ENCODE measurements around the gene AOPEP.

Gene AOPEP

DNA sequence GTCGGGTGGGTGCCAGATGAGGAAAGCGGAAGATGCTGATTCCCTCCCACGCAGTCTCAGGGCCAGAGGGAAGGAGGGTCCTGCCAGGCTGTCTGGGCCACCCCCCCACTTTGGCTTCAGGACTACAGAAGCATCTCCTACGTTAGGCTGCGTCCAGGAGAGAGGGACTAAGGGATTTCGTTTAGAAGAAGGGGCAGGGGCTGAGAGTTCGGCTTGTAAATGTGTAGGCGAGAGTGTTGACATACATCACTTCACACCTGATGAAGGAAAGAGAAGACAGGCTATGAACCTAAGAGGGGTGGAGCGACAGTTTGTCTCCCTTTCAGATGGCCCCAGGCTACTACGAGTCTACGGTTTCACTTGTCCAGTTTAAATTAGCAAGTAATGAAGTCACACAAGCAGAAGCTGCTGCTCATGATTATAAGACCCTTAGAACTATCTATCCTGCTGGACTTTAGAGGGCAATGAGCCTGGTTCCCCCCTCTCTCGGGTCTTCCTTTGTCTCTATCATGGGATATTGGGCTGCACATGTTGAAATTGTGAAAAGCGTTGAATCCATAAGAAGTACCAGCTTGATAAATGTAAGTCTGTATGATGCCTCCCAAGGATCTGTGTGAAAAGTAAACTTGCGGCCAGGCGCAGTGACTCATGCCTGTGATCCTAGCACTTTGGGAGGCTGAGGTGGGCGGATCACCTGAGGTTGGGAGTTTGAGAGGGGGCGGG lies 193.0 kb downstream of the AOPEP start:
- no peak overlapping the region for H3K4me3 ChIP-seq (ENCODE audit: low read depth, low read length)
- DNase-seq (ENCODE audit: low read depth) = no peak

DNA sequence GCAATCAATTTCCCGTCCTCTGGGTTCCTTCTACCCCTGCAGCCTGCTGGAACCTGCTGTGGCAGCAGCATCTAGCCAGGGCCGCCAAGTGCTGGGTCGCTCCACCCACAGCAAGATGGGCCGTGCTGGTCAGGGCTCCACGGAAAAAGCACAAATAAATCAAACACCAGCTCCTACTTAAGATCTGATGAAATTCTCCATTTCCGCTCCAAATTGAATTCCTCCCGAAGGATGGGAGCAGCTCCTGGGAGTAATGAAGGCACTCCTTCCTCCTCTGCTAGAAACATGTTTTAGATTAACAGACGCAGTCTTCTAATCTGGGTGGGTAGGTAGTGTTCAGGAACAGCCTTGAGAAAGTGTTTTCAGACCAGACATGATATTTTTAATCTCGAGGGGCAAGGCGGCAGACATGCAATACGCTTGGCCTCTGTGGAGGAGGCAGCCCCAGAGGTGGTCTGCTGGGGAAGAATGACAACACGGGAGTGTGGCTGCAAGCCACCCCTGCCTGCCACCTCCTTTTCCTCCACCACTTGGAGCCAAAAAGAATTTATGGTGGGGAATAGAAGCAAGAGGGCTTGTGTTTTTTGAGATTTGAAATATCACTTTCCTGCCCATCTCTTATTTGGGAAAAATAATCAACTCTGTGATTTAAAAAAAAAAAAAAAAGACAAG lies 194.1 kb downstream of the AOPEP start:
- peak; percentile 45 for DNase-seq (ENCODE audit: low read depth)

DNA sequence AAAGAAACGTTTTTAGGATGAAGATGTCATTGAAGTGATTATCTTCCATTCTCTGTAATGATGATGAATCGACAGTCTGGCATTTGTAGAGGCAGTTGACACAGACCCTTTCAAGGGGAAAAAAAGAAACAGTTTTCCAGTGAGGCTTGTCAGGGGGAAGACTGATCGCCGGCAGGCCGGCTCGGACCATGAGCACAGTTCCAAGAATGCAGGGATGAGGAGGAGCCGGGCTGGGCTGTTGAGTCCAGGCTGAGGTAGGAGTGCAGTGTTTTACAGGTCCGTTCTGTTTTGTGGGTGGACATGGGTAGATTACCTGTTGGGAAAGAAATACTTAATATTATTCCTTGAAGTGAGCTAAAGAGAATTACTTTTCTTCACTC lies 194.6 kb downstream of the AOPEP start:
- peak overlapping the region; percentile 3 for H3K4me3 ChIP-seq (ENCODE audit: low read depth, low read length)

More for the DNA sequence above, 194.1 kb downstream of the AOPEP start:
- no peak overlapping the region for H3K4me3 ChIP-seq (ENCODE audit: low read depth, low read length)

DNA sequence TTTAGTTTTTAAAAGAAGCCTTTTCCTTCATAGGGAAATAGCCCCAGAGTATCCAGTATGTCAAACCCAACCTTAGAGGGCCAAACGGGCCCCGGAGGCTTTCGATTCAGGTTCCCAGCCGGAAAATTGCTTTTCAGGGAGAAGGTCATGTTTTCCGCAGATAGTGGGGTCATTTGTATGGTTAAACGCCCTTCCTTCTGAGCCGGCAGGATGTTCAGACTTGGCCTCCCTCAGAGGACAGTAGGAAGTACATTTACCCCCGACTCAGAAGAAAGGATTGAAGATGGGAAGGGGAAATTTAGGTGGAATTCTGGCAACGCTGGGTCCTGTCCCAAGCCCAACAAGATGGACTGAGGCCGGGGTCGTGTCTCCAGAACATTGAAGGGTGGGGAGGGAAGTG lies 195.2 kb downstream of the AOPEP start:
- DNase-seq (ENCODE audit: low read depth) = no peak

More for the DNA sequence above, 194.6 kb downstream of the AOPEP start:
- no peak for DNase-seq (ENCODE audit: low read depth)

DNA sequence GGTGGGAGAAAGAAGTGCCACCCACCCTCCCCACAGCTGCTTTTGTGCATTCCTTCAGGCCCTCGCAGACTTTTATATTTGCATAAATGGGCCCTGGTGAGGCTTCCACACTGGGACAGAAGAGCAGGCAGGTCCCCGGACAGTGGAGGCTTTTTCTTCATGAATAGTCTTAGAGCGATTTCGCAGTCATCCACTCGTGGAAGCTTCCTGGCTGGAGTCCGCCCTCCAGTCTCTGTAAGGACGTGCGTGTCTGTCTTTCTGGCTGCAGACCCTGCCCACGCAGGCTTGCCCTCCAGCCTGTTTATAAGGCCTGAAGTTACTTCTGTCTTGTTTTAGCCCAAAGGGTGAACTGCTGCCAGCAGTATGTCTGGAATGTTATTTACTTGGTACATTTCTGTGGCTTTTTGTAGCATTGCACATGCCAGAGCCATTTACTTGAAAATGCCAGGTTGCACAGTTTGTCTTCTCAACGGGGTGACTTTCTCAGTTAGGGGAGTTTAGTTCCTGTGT lies 195.7 kb downstream of the AOPEP start:
- DNase-seq (ENCODE audit: low read depth) = peak; percentile 86
- H3K4me3 ChIP-seq (ENCODE audit: low read depth, low read length) = no peak overlapping the region

More for the DNA sequence above, 195.2 kb downstream of the AOPEP start:
- H3K4me3 ChIP-seq (ENCODE audit: low read depth, low read length) = peak overlapping the region; percentile 5

DNA sequence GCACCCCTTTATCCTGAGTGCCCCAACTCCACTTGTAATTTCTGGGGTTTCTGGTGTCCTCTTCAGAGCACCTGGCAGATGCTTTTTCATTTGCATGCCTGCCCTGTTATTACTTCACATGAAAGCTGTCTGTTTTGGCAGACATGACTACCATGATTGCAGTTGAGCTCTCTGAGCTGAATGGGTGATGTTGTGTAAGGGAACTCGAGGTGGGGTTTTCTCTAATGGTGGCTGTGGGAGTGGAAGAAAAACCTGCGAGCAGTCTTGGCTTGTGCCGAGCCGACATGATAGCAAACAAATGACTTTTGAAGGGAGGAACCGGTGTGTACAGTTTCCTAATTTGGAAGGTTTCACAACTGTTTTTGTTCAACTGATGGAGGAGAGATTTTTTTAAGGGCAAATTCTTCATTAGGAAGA lies 196.2 kb downstream of the AOPEP start:
- H3K4me3 ChIP-seq (ENCODE audit: low read depth, low read length) = no peak overlapping the region
- DNase-seq (ENCODE audit: low read depth) = no peak

DNA sequence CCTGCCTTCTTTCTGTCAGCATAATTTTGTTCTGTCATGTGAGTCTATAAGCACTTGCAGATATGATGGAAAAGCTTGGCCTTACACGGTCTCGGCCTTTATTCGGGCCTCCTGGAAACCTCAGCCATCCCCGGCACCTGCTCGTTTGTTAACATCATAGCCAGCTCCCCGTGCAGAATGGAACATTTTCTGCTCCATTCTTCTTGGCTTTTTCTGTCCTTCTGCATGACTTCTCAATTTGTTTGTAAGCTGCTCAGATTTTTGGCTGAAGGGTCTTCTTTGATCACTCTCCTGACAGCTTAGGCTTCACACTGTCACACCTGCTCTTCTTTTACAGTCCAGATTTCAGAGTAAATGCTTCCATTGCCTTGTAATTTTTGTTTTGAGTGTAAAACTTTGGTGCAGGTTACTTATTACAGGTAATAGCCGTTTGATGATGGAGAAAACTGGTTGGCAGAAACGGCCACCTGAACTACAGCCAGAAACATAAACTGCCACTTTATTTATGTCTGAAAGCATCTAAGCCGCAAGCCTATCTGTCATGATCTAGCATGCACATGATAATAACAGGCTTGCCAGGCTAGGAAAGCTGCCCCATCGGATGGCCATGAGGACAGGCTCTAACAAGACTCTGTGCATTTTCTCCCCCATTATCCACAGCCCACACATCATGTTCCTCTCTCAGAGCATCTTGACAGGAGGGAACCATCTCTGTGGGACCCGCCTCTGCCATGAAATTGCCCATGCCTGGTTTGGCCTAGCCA lies 197.0 kb downstream of the AOPEP start:
- H3K4me3 ChIP-seq (ENCODE audit: low read depth, low read length) = no peak overlapping the region
- no peak for DNase-seq (ENCODE audit: low read depth)

DNA sequence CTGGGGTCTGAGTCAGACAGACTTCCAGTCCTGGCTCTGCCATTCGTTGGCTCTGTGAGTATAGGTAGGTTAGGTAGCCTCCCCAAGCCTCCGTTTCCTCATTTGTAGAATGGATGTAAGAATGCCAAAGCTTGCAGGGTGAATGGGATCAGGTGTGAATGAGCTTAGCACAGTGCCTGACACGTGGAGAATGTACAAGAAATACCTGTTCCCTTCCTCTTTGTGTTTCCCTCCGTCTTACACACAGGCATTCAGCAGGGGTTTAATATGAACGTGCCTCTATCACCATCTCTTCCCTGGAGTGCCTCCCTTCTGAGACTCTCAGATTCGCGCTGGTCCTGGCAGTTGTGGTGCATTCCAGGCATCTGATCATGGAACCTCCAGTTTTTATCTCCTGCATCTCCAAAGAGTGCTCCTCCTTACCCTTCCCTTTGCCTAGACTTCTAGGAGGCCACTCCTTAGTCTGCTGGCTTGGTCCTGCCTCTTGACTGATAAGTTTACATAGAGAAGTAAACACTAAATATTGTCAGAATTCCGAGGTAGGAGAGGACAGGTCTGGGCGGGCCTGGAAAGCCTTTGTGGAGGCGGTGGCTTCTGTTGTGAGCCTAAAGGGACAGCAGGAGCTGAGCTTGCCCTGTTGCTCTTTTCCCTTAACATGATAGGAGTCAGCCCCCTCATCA lies 199.4 kb downstream of the AOPEP start:
- no peak overlapping the region for H3K4me3 ChIP-seq (ENCODE audit: low read depth, low read length)
- DNase-seq (ENCODE audit: low read depth) = no peak

DNA sequence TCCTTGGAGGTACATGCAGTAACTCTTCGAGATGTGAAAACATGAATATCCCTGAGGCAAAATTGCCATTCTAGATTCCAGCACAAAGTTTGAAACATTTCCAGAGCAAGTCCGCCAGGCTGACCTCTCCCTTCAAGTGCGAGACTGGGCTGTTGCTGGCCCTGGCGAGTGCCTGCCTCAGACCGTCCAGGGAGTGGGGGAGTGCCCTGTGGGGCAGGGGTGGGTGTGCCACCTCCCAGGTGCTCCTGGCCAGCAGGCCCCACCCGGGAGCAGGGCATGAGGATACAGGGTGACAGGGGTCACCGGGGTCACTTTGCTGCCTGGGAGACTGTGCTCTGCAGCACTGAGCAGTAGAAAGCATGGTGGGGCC lies 199.9 kb downstream of the AOPEP start:
- H3K4me3 ChIP-seq (ENCODE audit: low read depth, low read length) = no peak overlapping the region
- DNase-seq (ENCODE audit: low read depth) = no peak

DNA sequence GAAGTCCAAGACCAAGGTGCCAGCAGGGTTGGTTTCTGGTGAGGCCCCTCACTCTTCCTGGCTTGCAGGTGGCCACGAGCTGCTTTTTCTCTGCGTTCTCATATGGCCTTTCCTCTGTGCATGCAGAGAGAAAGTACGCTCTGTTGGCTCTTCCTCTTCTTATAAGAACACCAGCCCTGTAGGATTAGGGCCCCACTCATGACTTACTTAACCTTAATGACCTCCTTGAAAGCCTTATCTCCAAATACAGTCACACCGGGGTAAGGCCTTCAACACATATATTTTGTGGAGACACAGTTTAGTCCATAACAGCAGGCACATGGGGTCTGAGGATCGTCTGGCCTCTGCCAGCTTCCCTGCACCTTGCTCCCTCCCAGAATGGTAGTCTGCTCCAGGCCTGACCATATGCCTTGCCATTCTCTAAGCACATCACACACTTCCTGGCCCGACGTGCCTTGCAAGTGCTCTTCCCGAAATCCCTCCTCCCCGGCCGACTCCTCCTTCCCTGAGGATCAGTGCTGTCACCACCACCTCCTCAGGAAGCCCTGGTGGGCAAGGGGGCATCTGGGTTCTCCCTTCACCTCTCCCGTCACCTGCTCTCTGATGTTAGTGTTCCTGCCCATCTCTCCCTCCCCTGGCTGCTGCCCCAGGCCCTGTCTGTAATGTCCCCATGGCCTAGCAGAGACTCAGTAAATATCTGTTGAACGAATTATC lies 200.7 kb downstream of the AOPEP start:
- H3K4me3 ChIP-seq (ENCODE audit: low read depth, low read length) = no peak overlapping the region
- no peak for DNase-seq (ENCODE audit: low read depth)

DNA sequence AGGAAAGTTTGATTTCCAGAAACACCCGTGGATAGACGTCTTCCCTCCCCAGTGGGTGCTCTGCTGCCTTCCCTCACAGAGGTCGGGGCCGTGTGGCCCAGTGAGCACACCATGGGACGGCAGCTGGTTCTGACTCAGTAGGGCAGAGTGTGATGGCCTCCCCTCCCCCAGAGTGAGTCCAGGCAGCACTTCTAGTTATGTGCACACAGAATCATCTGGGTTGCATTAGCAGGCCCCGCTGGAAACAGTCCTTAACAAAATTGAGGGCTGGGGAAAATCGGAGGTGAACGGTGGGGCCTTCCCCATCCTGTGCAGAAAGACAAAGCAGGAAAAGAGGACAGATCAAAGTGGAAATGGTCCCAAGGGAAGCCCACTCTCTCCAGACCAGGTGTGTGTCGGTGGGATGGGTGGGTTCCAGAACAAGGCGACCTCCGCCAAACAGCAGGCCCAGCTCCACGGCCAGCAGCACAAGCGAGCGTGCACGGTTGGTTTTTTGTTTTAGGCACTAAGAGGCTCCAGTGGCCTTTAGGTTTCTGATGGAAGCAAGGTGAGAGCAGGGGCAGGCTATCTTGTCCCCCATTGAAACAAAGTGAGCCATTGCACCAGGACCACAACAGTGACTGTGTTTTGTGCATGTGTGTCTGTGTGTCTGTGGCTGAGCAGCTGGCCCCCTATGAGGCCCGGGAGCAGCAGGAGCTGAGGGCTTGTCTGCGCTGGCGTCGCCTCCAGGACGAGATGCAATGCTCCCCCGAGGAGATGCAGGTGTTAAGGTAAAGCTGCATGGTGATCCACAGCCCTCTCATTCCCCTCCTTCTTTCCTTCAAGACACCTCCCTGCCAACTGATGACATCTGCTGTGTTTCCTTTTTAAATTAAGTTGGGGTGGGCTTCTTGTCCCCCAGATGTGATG lies 201.5 kb downstream of the AOPEP start:
- DNase-seq (ENCODE audit: low read depth) = no peak
- H3K4me3 ChIP-seq (ENCODE audit: low read depth, low read length) = no peak overlapping the region

DNA sequence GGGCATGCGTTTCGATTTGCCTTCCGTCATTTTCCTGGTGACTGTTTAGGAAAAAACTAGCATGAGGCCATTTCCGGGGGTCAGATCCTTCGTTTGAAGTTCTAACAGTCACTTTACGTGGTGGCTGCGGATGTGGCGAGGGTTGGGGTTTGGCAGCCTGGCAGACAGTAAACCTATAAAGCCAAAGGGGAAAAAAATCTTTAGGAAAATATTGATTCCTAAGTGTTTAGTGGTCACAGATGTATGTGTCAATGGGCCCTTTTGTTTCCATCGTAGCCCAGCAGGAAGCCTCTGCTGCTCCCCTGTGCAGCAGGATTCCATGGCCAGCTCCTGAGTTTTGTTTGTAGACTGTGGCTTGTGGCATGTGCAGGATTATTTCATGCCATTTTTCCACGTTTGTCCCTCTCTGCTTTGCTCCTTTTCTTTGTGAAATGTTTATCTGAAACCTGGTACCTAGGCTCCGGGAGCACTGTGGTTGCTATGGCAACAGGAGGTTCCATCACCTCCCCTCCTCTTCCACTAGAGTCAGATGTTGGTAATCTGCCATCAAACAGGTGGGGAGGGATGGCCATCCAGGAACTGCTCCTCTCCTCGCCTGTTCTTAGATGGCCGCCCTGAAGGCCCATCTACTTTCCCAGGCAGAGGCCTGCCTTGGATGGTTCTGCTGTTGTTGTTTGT lies 202.3 kb downstream of the AOPEP start:
- DNase-seq (ENCODE audit: low read depth) = no peak
- no peak overlapping the region for H3K4me3 ChIP-seq (ENCODE audit: low read depth, low read length)

DNA sequence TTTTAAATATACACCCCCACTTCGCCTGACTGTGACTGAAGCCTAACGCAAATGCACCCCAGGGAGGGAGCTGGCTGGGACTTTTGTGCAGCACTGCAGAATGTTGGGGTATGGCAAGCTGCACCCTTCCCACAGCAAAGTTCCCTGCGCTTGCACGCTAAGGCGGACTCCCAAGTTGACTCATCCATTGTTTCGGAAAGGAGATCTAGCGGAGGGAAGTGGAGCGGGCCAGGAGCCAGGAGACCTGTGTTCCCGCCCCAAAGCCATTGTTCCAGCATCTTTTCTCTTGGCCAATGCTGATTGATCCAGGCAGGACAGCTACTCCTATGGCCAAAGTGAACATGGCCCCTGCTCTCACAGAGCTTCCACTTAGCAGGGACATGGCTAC lies 202.9 kb downstream of the AOPEP start:
- H3K4me3 ChIP-seq (ENCODE audit: low read depth, low read length) = no peak overlapping the region
- no peak for DNase-seq (ENCODE audit: low read depth)

DNA sequence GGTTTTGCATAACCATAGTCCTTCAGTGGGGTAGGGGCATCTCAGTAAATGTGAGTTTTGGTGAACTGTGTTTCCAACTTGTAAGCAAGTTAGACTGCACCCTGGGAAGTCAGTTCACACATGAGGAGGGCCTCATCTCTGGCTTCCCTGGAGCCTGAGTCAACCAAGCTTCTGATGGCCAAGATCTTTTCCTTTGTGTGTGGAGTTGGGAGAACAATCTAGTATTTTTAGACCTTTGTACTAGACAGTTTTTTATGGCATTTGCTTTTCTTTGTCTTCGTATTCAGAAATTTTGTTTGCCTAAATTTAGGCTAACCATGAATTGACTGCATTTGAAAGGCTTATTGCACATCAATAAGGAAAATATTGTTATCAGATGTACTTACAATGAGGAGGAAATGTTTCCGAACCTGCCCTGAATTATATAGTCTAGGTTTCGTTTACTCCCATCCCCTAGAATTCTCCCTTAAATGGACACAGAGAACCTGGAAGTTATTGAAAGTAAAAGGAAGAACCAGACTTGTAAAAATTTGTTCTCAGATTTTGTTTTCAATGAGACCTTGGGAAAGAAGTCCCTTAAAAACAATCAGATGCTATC lies 204.6 kb downstream of the AOPEP start:
- H3K4me3 ChIP-seq (ENCODE audit: low read depth, low read length) = no peak overlapping the region
- DNase-seq (ENCODE audit: low read depth) = no peak

DNA sequence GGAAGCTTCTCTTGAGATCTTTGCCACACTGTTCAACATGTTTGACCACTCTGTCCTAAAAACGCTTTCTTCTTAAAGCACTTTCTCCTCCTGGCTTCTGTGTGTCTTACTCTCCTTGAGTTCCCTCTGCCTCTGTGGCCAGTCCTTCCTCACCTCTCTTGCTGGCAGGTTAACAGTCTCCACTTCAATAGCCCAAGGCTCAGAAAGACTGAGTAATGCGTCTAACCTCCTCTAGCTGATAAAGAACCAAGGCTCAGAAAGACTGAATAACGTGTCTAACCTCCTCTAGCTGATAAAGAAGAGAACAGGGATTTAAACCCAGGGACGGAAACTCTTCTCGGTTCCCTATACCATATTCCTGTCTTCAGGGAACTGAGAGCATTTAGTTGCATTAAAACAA lies 205.2 kb downstream of the AOPEP start:
- DNase-seq (ENCODE audit: low read depth) = no peak
- no peak overlapping the region for H3K4me3 ChIP-seq (ENCODE audit: low read depth, low read length)

DNA sequence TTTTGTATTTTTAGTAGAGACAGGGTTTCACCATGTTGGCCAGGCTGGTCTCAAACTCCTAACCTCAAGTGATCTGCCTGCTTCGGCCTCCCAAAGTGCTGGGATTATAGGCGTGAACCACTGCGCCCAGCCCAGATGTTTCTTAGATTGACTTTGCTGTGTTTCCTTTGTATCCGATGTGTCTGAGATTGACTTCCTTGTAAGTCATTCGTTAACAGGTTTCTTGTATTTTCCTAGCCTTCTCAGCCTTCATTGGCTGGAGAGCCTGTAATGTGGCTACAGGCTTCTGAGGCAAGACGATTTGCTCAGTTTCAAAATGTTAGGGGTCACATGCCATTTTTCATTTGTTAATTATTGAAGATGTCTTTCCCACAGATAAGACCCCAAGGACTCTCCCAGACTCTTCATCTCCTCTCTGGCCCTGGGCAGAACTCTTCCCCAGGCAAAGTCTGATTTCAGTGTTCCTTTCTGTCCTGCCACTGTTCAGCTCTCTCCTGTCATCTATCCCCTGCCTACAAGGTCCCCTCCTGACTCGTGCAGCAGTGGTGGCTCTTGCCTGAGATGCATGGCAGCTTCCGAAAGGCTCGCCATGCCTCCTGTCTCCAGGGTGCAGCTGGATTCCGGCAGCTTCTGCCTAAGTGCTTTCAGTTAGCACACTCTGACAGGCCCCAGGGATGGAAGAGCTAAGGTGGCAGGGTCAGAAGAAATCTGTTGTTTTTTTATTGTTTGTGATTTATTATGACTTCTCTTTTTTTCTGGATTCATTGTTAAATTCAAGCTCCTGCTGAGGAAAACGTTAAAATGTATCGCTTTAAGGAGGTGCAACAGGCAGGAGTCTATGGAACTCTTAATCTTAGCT lies 206.4 kb downstream of the AOPEP start:
- H3K4me3 ChIP-seq (ENCODE audit: low read depth, low read length) = no peak overlapping the region

DNA sequence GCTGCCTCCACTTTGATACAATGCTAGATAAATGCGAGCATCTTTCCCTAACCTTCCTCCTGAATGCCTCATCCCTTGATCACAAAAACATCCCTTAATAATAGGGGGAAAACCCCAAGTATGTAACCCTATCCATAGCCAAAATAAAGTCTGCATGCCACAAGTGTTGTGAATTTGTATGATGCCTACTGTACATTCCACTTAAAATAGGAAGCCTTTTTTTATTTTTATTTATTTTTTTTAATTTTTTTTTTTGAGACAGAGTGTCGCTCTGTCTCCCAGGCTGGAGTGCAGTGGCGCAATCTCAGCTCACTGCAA lies 207.0 kb downstream of the AOPEP start:
- no peak for DNase-seq (ENCODE audit: low read depth)
- no peak overlapping the region for H3K4me3 ChIP-seq (ENCODE audit: low read depth, low read length)

More for the DNA sequence above, 206.4 kb downstream of the AOPEP start:
- no peak for DNase-seq (ENCODE audit: low read depth)
